ENCODE data around the gene IPCEF1.
"Not testable (repeated sequence)": the region's sequence is repeated elsewhere in the genome, so short reads cannot be mapped to it uniquely, and the experiment has no call there.

Gene IPCEF1

GRCh38 chr6:154329350-154330170 is 27.0 kb downstream of the IPCEF1 start:
- DNase-seq = no peak

DNA sequence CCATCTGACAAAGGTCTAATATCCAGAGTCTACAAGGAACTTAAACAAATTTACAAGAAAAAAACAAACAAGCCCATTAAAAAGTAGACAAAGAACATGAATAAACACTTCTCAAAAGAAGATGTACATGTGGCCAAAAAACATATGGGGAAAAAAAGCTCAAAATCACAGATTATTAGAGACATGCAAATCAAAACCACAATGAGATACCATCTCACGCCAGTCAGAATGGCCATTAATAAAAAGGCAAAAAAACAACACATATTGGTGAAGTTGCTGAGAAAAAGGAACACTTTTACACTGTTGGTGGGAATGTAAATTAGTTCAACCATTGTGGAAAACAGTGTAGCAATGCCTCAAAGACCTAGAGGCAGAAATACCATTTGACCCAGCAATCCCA is 29.3 kb downstream of the IPCEF1 start:
- not testable (repeated sequence) for DNase-seq

DNA sequence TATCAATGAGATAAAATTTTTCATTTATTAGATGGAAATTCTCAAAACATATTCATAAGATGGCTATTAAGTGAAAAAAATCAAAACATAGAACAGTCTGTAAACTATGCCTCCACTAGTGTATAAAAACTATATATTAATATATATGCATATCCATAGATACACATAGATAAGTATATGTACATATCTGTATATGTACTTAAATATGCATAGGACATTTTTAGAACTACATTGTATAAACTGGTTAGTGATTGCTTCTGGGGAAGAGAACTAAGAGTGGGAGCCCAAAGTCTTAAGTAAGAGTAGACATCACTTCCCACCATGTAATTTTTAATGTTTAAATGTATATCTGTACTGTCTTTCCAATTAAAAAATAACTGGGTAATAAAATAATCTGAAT is 31.5 kb downstream of the IPCEF1 start:
- no peak for DNase-seq

DNA sequence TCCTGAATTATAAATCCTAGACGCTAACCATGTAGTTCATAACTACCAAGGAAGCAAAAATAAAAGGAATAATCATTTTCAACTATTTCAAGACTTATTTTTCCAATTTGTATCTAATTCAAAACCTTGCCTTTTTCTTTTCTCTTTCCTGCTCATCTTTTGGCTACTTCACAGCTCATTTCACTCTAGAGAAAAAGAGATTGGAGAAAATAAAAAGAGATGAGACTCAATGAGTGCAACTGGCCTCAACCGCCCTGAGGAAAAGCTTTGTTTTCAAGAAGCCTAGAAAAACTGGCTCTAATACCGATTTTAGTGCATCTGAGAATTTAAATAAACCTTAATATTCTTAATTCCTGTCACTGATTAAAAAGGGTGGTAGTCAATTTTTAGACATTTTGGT is 36.4 kb downstream of the IPCEF1 start:
- DNase-seq = no peak

DNA sequence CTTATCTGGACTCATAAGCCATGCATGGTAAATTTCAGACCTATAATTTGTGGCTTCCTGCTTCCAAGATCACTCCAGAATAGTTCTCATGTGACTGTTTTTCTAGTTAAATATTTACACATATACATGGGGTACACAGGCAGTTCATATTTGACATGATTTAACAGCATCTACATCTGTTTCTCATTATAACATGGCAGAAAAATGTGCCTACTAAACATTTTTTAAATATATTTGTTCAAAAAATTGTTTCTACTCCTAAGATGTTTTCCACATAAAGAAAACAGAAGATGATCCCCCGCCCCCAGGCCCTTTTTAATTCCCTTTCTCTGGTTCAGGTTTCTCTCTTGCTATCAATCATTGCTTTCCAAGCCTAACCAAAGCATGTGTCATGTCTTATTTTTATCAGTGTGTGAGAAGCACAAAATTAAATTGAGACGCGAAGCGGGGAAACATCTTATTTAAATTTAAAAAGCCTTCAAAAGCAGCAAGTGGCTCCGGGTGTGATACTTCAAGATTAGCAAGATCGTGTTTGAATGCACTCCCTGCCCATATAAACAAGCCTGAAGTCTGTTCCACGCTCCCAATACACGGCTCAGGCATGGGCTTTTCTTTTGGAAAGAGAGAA is 37.3 kb downstream of the IPCEF1 start:
- DNase-seq = no peak

GRCh38 chr6:154318721-154319120 is 37.9 kb downstream of the IPCEF1 start:
- DNase-seq = no peak

- no peak for DNase-seq
These were observed 40.5 kb downstream of the IPCEF1 start for GRCh38 chr6:154316131-154316530.

- DNase-seq = no peak
These were observed 42.5 kb downstream of the IPCEF1 start for GRCh38 chr6:154314084-154314483.

GRCh38 chr6:154308986-154309385 is 47.6 kb downstream of the IPCEF1 start:
- no peak for DNase-seq

- DNase-seq = no peak
These were observed 48.7 kb downstream of the IPCEF1 start for GRCh38 chr6:154307696-154308425.

- not testable (repeated sequence) for DNase-seq
These were observed 49.5 kb downstream of the IPCEF1 start for GRCh38 chr6:154307147-154307546.

DNA sequence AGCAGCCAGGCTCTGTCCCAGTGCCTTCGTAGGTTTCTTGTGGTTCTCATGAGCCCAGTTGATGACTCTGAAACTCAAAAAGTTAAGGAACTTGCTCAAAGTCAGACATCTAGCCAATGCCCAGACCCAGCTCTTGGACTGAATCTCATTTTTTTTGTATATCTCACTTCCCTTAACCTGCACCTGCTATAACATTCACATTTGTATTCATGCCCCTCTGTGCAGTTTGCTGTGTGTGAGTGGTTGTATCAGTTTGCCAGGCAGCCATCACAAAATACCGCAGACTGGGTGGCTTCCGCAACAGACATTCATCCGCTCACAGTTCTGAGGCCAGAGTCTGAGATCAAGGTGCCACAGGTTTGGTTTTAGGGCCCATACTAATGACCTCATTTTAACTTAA is 49.9 kb downstream of the IPCEF1 start:
- DNase-seq = no peak

DNA sequence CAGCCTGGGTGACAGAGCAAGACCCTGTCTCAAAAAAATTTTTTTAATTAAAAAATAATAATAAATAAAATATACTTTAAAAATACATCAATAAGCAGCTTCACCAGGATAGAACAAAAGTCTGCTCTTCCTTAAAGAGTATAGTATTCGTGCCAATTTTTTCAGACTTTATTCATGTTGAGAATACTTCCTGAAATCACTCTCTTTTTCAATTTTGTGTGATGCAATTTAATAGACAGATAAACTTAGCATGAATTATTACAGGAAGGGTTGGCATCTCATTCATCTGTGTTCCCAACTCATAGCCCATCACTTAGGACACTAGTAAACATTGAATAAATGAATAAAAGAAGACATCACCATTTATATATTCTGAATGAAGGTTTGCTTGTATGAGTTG is 52.4 kb downstream of the IPCEF1 start:
- DNase-seq = no peak

- not testable (repeated sequence) for DNase-seq
These were observed 53.0 kb downstream of the IPCEF1 start for GRCh38 chr6:154303642-154304041.

DNA sequence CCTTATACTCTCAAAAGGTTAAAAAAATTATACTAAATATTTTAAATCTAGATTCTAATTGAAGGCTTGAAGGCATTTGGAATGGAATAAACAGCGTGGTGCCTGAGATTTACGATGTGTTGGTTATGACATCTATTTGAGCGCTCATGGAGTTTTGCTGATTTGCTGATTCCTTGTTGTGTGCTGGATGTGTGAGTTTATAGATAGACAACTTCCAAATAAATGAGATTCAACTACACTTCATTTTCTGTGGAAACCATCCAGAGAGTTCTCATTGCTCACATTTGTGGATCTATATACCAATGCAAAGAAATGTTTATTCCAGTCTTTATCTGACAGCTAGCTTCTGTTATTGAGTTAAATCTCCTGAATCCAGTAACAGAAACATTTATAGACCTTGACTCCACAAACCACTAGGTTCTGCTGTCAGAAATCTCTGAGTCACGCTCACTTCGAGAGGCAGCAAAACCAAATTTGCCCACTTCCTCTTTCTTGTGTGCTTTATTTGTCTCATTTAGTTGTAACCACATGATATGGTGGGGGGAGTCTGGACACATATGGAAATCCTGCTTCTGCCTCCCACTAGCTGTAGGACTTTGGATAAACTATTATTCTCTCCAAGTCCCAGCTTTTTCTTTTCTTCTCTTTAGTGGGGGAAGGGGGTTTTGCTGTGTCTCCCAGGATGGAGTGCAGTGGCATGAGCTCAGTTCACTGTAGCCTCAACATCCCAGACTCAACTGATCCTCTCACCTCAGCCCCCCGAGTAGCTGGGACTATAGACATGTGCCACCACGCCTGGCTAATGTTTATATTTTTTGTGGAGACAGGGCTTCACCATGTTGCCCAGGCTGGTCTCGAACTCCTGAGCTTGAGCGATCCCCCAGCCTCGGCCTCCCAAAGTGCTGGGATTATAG is 54.5 kb downstream of the IPCEF1 start:
- no peak for DNase-seq

DNA sequence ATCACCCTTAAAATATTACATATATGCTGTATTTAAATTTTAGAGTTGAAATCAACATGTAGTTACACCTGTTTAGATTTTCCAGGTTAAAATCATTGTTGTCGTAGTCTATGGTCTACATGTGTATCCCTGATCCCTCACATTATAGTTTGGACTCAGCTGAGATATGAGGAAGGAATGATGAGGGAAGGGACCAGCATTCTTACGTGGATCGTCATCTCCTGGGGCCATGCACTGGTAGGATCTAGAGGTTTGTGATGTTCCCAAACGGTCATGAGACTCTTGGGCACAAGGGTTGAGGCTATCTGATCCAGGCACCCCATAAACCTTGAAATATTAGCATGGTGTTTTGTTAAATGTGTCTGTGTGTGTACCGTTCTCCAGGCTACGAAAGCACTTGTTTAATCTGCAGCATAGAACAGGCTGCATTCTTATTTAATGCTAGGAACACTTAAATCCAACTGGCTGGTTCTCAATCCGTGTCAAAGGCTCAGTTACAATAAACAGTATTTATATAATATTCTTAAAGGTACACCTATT is 55.4 kb downstream of the IPCEF1 start:
- no peak for DNase-seq

- DNase-seq = no peak
These were observed 58.3 kb downstream of the IPCEF1 start for GRCh38 chr6:154298297-154298696.

DNA sequence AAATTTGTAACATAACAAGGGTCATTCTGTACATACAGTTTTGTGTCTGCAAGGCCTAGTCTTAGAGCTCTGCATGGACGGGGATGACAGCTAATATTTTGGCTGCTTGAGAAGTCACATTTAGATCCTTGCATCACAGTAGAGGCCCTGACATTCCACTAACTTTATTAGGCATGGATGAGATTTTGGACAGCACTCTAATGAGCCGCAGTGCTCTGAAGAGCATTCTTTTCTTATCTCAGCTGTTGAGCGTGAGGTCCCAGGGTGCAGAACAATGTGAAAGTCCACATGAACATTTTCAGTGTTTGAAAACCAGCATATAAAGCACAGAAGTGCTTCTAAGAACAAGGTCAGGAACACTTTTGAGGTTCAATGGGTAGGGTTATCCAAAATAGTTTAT is 58.9 kb downstream of the IPCEF1 start:
- DNase-seq = no peak

GRCh38 chr6:154297210-154297609 is 59.4 kb downstream of the IPCEF1 start:
- no peak for DNase-seq

- DNase-seq = no peak
These were observed 60.9 kb downstream of the IPCEF1 start for GRCh38 chr6:154295733-154296132.

DNA sequence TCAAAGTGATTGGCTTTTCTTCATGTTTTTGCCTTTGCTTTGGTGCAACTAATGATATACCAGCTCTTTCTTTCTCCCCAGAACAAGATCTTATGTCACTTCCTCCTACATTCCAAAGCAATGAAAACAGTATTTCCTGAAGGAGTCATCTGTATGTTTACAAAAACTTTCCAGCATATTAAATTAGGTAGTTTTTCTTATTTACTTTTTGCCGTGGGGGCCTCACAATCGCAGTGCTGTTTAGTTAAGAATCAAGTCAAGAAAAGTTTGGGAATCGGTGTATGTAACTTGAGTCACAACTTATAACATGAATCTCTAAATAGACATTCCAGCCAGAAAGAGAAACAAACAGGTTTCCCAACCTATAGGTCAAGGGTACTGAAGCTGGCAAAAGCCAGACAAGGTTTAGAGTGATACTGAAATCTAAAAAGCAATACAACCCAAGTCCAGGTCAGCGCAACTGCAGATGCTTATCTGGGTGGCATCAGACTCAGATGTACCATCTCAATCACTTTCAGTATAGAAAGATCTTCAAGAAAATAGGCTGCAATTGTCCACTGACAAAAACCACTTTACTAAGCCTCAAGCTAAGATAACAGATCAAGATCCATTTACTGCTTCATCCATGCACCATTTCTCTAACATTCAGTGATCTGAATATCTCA is 63.6 kb downstream of the IPCEF1 start:
- DNase-seq = no peak

GRCh38 chr6:154292066-154292465 is 64.5 kb downstream of the IPCEF1 start:
- DNase-seq = no peak

All from activated CD4-positive, alpha-beta T cell treated with anti-CD3 and anti-CD28 coated beads for 1 hour (primary cell).